Activated CD8-positive, alpha-beta memory T cell treated with anti-CD3 and anti-CD28 coated beads, Interleukin-2, amount 50 U/mL, for 4 hours (primary cell): Measurements from ENCODE around the gene ANGPTL7.
"Not testable (repeated sequence)": the region's sequence is repeated elsewhere in the genome, so short reads cannot be mapped to it uniquely, and the experiment has no call there.

Source experiments
- DNase-seq: peaks from one replicate; pipeline ENCODE4 v3.0.0-alpha.2; 2020

Gene ANGPTL7

GRCh38 chr1:11170102-11170501, 19.1 kb upstream of the ANGPTL7 start:
- no peak for DNase-seq

- DNase-seq: no peak
These were observed 14.8 kb upstream of the ANGPTL7 start for GRCh38 chr1:11174261-11174942.

- DNase-seq: no peak
These were observed 13.7 kb upstream of the ANGPTL7 start for GRCh38 chr1:11175461-11175860.

GRCh38 chr1:11176081-11176706, 13.0 kb upstream of the ANGPTL7 start:
- DNase-seq: no peak

- no peak for DNase-seq
These were observed 10.8 kb upstream of the ANGPTL7 start for GRCh38 chr1:11178021-11179015.

GRCh38 chr1:11179125-11179524, 10.0 kb upstream of the ANGPTL7 start:
- DNase-seq: no peak

- not testable (repeated sequence) for DNase-seq
These were observed 9.4 kb upstream of the ANGPTL7 start for GRCh38 chr1:11179749-11180148.

GRCh38 chr1:11180342-11180744, 8.8 kb upstream of the ANGPTL7 start:
- no peak for DNase-seq

GRCh38 chr1:11182884-11183283, 6.3 kb upstream of the ANGPTL7 start:
- no peak for DNase-seq

- DNase-seq: no peak
These were observed 4.2 kb upstream of the ANGPTL7 start for GRCh38 chr1:11184973-11185372.

- DNase-seq: no peak
These were observed 2.2 kb upstream of the ANGPTL7 start for GRCh38 chr1:11187000-11187399.

GRCh38 chr1:11187494-11187893, 1.7 kb upstream of the ANGPTL7 start:
- DNase-seq: no peak

GRCh38 chr1:11187931-11188330, 1.2 kb upstream of the ANGPTL7 start:
- DNase-seq: no peak

- DNase-seq: no peak
These were observed 774 bp upstream of the ANGPTL7 start for GRCh38 chr1:11188381-11188780.

GRCh38 chr1:11193376-11193775, 4.2 kb downstream of the ANGPTL7 start:
- DNase-seq: no peak

- no peak for DNase-seq
These were observed 5.4 kb downstream of the ANGPTL7 start for GRCh38 chr1:11194407-11195176.

GRCh38 chr1:11196945-11197344, 7.8 kb downstream of the ANGPTL7 start:
- DNase-seq: no peak

- no peak for DNase-seq
These were observed 8.2 kb downstream of the ANGPTL7 start for GRCh38 chr1:11197359-11197758.

- no peak for DNase-seq
These were observed 9.1 kb downstream of the ANGPTL7 start for GRCh38 chr1:11198257-11198656.

GRCh38 chr1:11198851-11199594, 9.9 kb downstream of the ANGPTL7 start:
- DNase-seq: no peak

GRCh38 chr1:11204396-11205190, 15.4 kb downstream of the ANGPTL7 start:
- DNase-seq: no peak
